Measurements from ENCODE around the gene MVK.

MVK gene

DNA sequence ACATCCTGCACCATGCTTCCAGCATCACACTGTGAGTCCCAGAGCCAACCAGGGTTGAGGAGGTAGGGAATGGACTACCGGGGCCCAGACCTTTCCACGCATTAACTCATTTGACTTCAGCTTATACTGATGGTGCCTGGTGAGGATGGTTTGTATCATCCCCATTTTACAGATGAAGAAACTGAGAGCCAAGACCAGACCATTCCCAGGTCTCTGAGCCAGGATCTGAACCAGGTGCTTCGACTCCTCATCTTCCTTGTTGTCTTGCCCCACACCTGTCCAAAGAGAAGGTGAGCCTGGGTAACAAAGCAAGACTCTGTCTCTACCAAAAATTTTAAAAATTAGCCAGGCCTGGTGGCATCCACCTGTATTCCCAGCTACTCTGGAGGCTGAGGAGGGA lies 64.4 kb downstream of the MVK start:
- DNase-seq = no peak

DNA sequence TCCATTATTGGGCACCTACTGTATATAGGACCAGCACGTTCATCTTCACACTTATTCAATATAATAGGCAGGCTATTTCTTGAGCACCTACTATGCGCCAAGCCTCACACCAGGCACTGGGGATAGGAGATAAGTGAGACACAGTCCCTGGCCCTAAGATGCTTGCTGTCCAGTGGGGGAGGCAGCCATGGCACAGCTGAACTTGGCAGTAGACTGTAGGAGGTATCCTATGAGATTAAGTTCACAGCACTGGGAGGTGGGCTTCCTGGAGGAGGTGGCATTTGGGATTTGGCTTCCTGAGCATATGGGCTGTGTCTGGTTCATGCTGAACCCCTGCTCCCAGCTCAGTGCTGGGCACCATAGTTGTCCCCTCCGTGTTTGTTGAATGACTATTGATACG lies 65.1 kb downstream of the MVK start:
- DNase-seq = no peak

DNA sequence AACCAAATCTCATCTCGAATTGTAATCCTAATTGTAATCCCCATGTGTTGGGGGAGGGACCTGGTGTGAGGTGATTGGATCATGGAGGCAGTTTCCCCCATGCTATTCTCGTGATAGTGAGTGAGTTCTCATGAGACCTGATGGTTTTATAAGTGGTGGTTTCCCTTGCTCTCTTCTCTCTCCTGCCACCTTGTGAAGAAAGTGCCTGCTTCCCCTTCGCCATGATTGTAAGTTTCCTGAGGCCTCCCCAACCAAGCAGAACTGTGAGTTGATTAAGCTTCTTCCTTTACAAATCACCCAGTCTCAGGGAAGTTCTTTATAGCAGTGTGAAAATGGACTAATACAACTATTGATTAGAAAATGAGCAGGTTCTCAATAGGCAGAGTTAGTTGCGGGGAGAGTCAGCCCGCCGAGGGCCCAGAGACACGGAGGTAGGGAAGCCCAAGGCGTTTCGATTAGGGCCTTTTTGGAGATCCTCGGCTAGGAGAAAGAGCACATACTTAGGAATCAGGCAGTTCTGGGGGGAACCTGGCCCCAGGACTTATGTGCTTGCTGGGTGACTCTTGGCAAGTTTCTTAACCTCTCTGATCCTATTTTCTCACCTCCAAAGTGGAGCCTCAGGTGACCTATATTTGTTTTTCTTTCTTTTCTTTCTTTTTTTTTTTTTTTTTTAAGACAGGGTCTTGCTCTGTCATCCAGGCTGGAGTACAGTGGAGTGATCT lies 65.7 kb downstream of the MVK start:
- DNase-seq = no peak

DNA sequence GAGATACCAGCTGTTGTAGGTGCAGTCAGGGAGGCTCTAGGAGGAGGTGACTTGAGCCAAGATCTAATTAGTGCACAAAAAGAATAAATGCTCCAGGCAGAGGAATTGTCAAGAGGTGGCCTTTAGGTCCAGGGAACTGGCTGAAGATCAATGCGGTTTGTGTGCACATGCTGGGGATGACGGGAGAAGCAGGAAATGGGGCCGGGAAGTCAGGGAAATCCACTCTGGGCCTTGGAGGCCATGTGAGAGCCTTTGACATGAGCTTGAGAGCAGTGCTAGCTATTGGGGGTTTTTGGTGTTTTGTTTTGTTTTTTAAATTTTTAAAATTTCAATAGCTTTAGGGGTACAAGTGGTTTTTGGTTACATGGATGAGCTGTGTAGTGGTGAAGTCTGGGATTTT lies 67.4 kb downstream of the MVK start:
- DNase-seq = no peak

DNA sequence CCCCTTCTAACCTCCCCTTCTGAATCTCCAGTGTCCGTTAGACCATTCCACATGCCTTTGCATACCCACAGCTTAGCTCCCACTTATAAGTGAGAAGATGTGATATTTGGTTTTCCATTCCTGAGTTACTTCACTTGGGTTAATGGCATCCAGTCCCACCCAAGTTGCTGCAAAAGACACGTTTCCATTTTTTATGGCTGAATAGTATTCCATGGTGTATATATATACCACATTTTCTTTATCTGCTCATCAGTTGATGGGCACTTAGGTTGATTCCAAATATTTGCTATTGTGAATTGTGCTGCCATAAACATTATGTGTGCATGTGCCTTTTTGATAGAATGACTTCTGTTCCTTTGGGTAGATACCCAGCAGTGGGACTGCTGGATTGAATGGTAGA lies 67.8 kb downstream of the MVK start:
- no peak for DNase-seq

DNA sequence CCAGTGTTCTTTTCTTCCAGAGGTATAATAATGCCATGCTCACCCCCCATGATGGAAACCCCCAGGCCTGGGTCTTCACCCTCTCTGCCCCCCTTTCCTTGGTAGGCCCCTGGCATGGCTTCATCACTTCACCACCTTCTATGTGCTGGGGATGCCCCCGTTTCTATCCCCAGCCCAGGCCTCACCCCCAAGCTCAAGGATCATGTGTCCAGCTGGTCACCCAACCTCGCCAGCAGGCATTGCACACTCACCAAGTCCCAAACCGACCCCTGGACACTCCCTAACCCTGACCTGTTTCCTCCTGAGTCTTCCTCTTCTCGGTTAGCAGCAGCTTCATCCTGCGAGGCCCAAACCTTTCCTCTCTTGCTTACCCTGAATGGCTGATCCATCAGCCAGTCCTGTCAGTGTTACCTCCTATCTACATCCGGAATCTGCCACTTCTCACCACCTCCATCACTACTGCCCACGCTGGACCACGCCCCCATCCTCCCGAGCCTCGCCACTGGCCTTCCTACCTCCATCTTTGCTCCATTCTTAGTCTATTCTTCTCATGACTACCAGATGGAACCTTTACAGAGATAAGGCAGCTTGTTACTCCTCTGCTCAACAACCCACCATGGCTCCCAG lies 69.0 kb downstream of the MVK start:
- no peak for DNase-seq

DNA sequence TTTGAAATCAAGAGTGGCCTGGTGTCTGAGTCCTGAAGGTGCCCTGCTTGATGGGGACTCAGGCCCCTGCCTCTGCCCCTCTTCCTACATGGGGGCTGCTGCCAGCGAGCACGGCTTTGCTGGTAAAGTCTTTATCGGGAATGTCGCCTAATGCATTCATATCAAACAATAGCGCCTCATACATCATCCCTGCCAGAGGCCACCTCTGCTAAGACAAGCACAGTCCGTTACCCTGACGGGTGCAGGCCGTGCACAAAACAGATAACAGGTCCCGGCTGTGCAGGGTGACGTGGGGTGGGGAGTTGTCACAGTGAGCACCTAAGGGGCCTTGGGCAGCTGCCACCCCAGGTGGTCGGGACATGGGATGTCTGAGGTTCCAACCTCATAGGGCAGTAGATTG lies 71.6 kb downstream of the MVK start:
- no peak for DNase-seq

DNA sequence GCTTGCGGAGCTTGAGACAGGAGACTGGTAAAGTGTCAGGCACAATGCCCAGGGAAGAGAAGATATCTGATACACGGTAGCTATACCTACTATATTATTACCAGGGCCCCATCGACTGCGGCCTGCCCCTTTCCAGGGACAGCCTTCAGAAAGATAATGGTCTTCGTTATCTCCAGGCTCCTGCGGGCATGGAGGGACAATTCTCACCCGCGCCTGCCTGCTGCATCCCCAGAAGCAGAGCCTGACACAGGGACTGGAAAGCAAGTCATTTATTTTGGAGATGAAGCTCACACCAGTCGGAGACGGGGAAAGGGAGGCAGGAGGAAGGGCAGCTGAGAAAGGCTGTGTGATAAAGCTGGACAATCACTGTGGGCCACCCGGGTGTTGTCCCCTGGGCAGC lies 72.1 kb downstream of the MVK start:
- DNase-seq = no peak
